ENCODE data around the gene GGTLC3.
"Not testable (repeated sequence)": the region's sequence is repeated elsewhere in the genome, so short reads cannot be mapped to it uniquely, and the experiment has no call there.

DNA sequence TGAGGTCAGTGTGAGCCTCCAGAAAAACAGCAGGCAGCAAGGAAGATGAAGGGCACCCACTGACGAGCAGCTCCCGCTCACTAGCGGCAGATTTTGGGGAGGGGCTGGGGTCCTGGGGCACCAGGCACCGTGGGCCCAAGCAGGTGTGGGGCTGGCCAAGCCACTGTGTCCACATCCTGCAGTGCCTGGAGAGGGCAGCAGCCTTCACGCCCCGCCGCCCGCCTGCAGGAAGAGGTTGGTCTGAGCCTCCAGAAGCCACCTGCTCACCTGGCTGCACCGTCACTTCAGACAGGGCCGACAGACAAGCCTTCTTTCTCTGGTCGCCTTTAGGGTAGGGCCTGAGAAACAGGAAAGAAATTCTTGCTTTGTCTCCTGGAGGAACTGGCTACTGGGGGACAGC, 25.4 kb upstream of the GGTLC3 start:
- TF ChIP-seq, protein P1, sequence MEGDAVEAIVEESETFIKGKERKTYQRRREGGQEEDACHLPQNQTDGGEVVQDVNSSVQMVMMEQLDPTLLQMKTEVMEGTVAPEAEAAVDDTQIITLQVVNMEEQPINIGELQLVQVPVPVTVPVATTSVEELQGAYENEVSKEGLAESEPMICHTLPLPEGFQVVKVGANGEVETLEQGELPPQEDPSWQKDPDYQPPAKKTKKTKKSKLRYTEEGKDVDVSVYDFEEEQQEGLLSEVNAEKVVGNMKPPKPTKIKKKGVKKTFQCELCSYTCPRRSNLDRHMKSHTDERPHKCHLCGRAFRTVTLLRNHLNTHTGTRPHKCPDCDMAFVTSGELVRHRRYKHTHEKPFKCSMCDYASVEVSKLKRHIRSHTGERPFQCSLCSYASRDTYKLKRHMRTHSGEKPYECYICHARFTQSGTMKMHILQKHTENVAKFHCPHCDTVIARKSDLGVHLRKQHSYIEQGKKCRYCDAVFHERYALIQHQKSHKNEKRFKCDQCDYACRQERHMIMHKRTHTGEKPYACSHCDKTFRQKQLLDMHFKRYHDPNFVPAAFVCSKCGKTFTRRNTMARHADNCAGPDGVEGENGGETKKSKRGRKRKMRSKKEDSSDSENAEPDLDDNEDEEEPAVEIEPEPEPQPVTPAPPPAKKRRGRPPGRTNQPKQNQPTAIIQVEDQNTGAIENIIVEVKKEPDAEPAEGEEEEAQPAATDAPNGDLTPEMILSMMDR (optimal IDR thresholded peaks at IDR 0.05 in 1 of 3, IDR thresholded peaks at IDR 0.05 in 1 of 3, conservative IDR thresholded peaks at IDR 0.05 in 1 of 3; ENCODE audit: extremely low read depth in 1 of 3, insufficient read depth in 2 of 3, low read length in 3 of 3) = not testable (repeated sequence)
- TF ChIP-seq EZH2 (IDR thresholded peaks at IDR 0.05; ENCODE audit: low read length) = not testable (repeated sequence)

Measured in keratinocyte (primary cell).